H1 (cell line): Measurements from ENCODE around the gene CGB3. TPM values are rescaled to one million over a fixed set of nuclear protein-coding genes. Genes with fewer than 3 reads are reported as not detected.

Experiments
- CTCF ChIP-seq, 3 experiments: IDR thresholded peaks; 1 replicate in 2 of 3; 2 replicates in 1 of 3; pipeline versions ENCODE4 v1.5.1 to v1.6.1; 2011; ENCODE audit warnings: low read length in 3 of 3, mild to moderate bottlenecking in 3 of 3, inconsistent platforms in 2 of 3, low read depth in 1 of 3, moderate library complexity in 1 of 3; ENCODE audit not compliant: insufficient read depth in 1 of 3; ENCODE audit errors: control extremely low read depth in 1 of 3
- KDM5A ChIP-seq: fragments of 200-600 bp; IDR thresholded peaks from 2 replicates; pipeline ENCODE4 v1.7.1; 2012; ENCODE audit warnings: mild to moderate bottlenecking, low read length, inconsistent platforms, mixed read lengths
- RNF2 ChIP-seq: fragments of 200-900, 300-1000 bp; sonication (generic); IDR thresholded peaks from 2 replicates; pipeline ENCODE4 v1.7.1; 2016; ENCODE audit warnings: borderline replicate concordance, low read depth, mild to moderate bottlenecking, antibody characterized with exemption, low read length; ENCODE audit not compliant: poor library complexity, severe bottlenecking; ENCODE audit errors: missing control alignments
- polyA plus RNA-seq, 7 experiments: library from polyadenylated mRNA; depleted of rRNA in 3 of 7; stranded (reverse) in 5 of 7; unstranded in 2 of 7; fragments of >200 nt in 5 of 7; fragments of 200-250 nt in 2 of 7; gene quantifications; 1 replicate in 5 of 7; 2 replicates in 1 of 7; 4 replicates in 1 of 7; pipeline versions ENCODE4 v1.2.1 to v1.2.3, GENCODE V29; 2011 to 2013; ENCODE audit warnings: missing spikeins in 2 of 7, mixed read lengths in 2 of 7
- total RNA-seq: library from RNA; stranded (reverse); fragmentation: NEBNext Ultra II Directional; extraction: Animal tissue kit (Norgen Biotek cat#: 25700); gene quantifications from 2 replicates; pipeline ENCODE4 v1.2.1, GENCODE V29; 2021

Gene CGB3
- total and polyA plus RNA-seq, 2 of the 8 experiments (the other 6 are each of a cell fraction or from before 2014, with no cell fraction given) = not detected

- TF ChIP-seq CTCF (IDR thresholded peaks at IDR 0.05; ENCODE audit: control extremely low read depth in 1 of 3, insufficient read depth in 1 of 3, low read depth in 1 of 3, low read length in 3 of 3) (no peak), KDM5A (peak; percentile 48; the same call in 1 of the 2 replicates), RNF2 (no peak)
Observed at GRCh38 chr19:48994035-48994386, 30.1 kb downstream of the CGB3 start (continued).
